Measurements from ENCODE around the gene MBLAC1. TPM values are rescaled to one million over a fixed set of nuclear protein-coding genes. Genes with fewer than 3 reads are reported as not detected.

Gene MBLAC1
- total RNA-seq, 2 donors from 2014 or later, result 2.7 to 3.9 TPM

Small RNAs within 50 kb of the gene (microRNA-seq; reads per million reads assigned to microRNA genes)
- gene MIR106B (606 to 4,864 reads per million in 2 donors), gene MIR25 (476 to 547 reads per million in 2 donors), gene MIR4658 (0 to 0.53 reads per million in 2 donors), gene MIR93 (4,826 to 9,328 reads per million in 2 donors)

Other genes starting within 250 kb of the MBLAC1 start
- not detected for gene OR2AE1, start 249.9 kb upstream of the MBLAC1 start, total RNA-seq
- gene TRIM4, start 207.4 kb upstream of the MBLAC1 start, total RNA-seq, result 10 to 100 TPM; 21.5 to 23.8 TPM
- not detected for gene GJC3, start 197.3 kb upstream of the MBLAC1 start, total RNA-seq
- 1 to 10 TPM; 3.4 to 4.8 TPM for gene AZGP1, start 150.9 kb upstream of the MBLAC1 start, total RNA-seq
- 100 to 1,000 TPM; 127 to 133 TPM for gene ZKSCAN1, start 111.4 kb upstream of the MBLAC1 start, total RNA-seq
- 1 to 10 TPM; 6.7 to 7.1 TPM for gene ZSCAN21, start 77.2 kb upstream of the MBLAC1 start, total RNA-seq
- gene ZNF3, start 45.2 kb upstream of the MBLAC1 start, total RNA-seq, result 10 to 100 TPM; 34.0 to 37.2 TPM
- gene COPS6, start 38.0 kb upstream of the MBLAC1 start, total RNA-seq, result 10 to 100 TPM; 59.3 to 65.6 TPM
- 10 to 100 TPM; 44.7 to 62.1 TPM for gene MCM7, start 25.6 kb upstream of the MBLAC1 start, total RNA-seq
- gene AP4M1, start 25.3 kb upstream of the MBLAC1 start, total RNA-seq, result 10 to 100 TPM; 20.2 to 20.8 TPM
- 10 to 100 TPM; 28.7 to 33.1 TPM for gene TAF6, start 7.6 kb upstream of the MBLAC1 start, total RNA-seq
- 1 to 10 TPM; 7.0 to 9.8 TPM for gene CNPY4, start 7.3 kb upstream of the MBLAC1 start, total RNA-seq
- 100 to 1,000 TPM; 224 to 268 TPM for gene LAMTOR4, start 22.0 kb downstream of the MBLAC1 start, total RNA-seq
- 10 to 100 TPM; 54.9 to 62.1 TPM for gene TRAPPC14, start 31.8 kb downstream of the MBLAC1 start, total RNA-seq
- gene GAL3ST4, start 41.6 kb downstream of the MBLAC1 start, total RNA-seq, result 10 to 100 TPM in 1 of 2 donors, 1 to 10 TPM in 1; 8.0 to 10.9 TPM
- 1 to 10 TPM; 4.0 to 5.7 TPM for gene GPC2, start 50.4 kb downstream of the MBLAC1 start, total RNA-seq
- gene STAG3, start 51.0 kb downstream of the MBLAC1 start, total RNA-seq, result 1 to 10 TPM; 1.2 to 2.0 TPM
- 1 to 10 TPM in 1 of 2 donors, not detected in 1; 1.1 TPM for gene PVRIG, start 93.0 kb downstream of the MBLAC1 start, total RNA-seq
- gene SPDYE3, start 180.7 kb downstream of the MBLAC1 start, total RNA-seq, result not detected
- gene PILRB, start 231.2 kb downstream of the MBLAC1 start, total RNA-seq, result 10 to 100 TPM; 36.1 to 45.0 TPM
- 1 to 10 TPM; 1.9 to 5.2 TPM for gene PILRA, start 246.5 kb downstream of the MBLAC1 start, total RNA-seq